B cell (primary cell): ENCODE results near the gene EME1. TPM values are rescaled to one million over a fixed set of nuclear protein-coding genes. Genes with fewer than 3 reads are reported as not detected.

Experiments
- ATAC-seq: fragments of 200-7000 bp; cut with Tn5 transposase; one replicate; pipeline ENCODE4 v1.10.0; 2021; ENCODE audit warnings: low read depth, mild to moderate bottlenecking, moderate number of reproducible peaks, moderate library complexity
- CTCF ChIA-PET: fragments of 350-600 bp; sonication (Branson Sonifier 250); formaldehyde crosslinking; loops from one replicate; lab custom pipeline; 2021; ENCODE audit warnings: antibody characterized with exemption, inconsistent platforms; lab: Charles Lee
- POLR2A ChIA-PET: fragments of 350-600 bp; sonication (Branson Sonifier 250); formaldehyde crosslinking; loops from one replicate; lab custom pipeline; 2021; ENCODE audit warnings: antibody characterized with exemption; lab: Charles Lee
- DNase-seq: peaks from one replicate; pipeline ENCODE4 v3.0.0; 2013
- H2AFZ ChIP-seq: 2 replicates; pipeline ENCODE4 v1.6.1; 2012; ENCODE audit warnings: mild to moderate bottlenecking, low read depth, low read length; ENCODE audit not compliant: insufficient read depth, poor library complexity, severe bottlenecking
- H3K27ac ChIP-seq, 2 donors: 1 replicate in 1 of 2; 2 replicates in 1 of 2; pipeline ENCODE4 v1.5.1; 2012 to 2013; ENCODE audit warnings: low read length in 2 of 2, mild to moderate bottlenecking in 2 of 2, moderate library complexity in 1 of 2
- H3K27me3 ChIP-seq, 4 experiments: fragments of 200-600 bp in 1 of 4; sonication (generic) in 1 of 4; replicated peaks in 1 of 4; 1 replicate in 2 of 4; 2 replicates in 2 of 4; pipeline versions ENCODE4 v1.6.1 to v1.7.0; 2013 to 2016; ENCODE audit warnings: low read length in 3 of 4, mild to moderate bottlenecking in 2 of 4, mixed read lengths in 1 of 4, moderate library complexity in 1 of 4; ENCODE audit not compliant: insufficient read depth in 4 of 4, control insufficient read depth in 3 of 4; ENCODE audit errors: control extremely low read depth in 1 of 4
- H3K36me3 ChIP-seq, 2 experiments: replicated peaks in 1 of 2; 1 replicate in 1 of 2; 2 replicates in 1 of 2; pipeline versions ENCODE4 v1.6.1 to v1.7.1; 2013; ENCODE audit warnings: low read length in 1 of 2; ENCODE audit not compliant: insufficient read depth in 2 of 2, control insufficient read depth in 1 of 2; ENCODE audit errors: control extremely low read depth in 1 of 2, extremely low read depth in 1 of 2
- H3K4me1 ChIP-seq, 2 donors: fragments of 200-600 bp in 1 of 2; sonication (generic) in 1 of 2; 1 replicate in 1 of 2; 2 replicates in 1 of 2; pipeline versions ENCODE4 v1.5.1 to v1.6.1; 2013 to 2017; ENCODE audit warnings: low read length in 2 of 2; ENCODE audit not compliant: control insufficient read depth in 2 of 2, insufficient read depth in 2 of 2
- H3K4me2 ChIP-seq: replicated peaks from 2 replicates; pipeline ENCODE3; 2012; ENCODE audit warnings: mild to moderate bottlenecking, low read depth, low read length; ENCODE audit not compliant: poor library complexity, severe bottlenecking
- H3K4me3 ChIP-seq, 5 experiments: fragments of 200-600 bp in 1 of 5; sonication (generic) in 1 of 5; 1 replicate in 3 of 5; 2 replicates in 2 of 5; pipeline versions ENCODE4 v1.5.1 to v1.7.0; 2011 to 2016; ENCODE audit warnings: low read length in 4 of 5, mild to moderate bottlenecking in 4 of 5, low read depth in 2 of 5, control low read depth in 1 of 5, moderate library complexity in 1 of 5; ENCODE audit not compliant: insufficient read depth in 1 of 5; ENCODE audit errors: control extremely low read depth in 1 of 5, extremely low read depth in 1 of 5
- H3K79me2 ChIP-seq: fragments of 200-600 bp; sonication (generic); one replicate; pipeline ENCODE4 v1.6.0; 2016; ENCODE audit warnings: low read length; ENCODE audit not compliant: control insufficient read depth, insufficient read depth
- H3K9ac ChIP-seq: fragments of 200-600 bp; sonication (generic); 2 replicates; pipeline ENCODE4 v1.6.1; 2017; ENCODE audit warnings: mild to moderate bottlenecking, low read length, moderate library complexity
- H3K9me3 ChIP-seq, 3 donors: one replicate each; pipeline versions ENCODE4 v1.6.1 to v1.7.1; 2013; ENCODE audit warnings: low read length in 2 of 3; ENCODE audit not compliant: control insufficient read depth in 2 of 3, insufficient read depth in 1 of 3; ENCODE audit errors: control extremely low read depth in 1 of 3
- H4K20me1 ChIP-seq: 2 replicates; pipeline ENCODE4 v1.6.0; 2012; ENCODE audit warnings: mild to moderate bottlenecking, low read length; ENCODE audit not compliant: insufficient read depth, control insufficient read depth, poor library complexity, severe bottlenecking
- H3K27ac Mint-ChIP-seq: one replicate; pipeline ENCODE4 v1.8.0; 2021; ENCODE audit warnings: mixed read lengths
- H3K27me3 Mint-ChIP-seq: one replicate; pipeline ENCODE4 v1.8.0; 2021; ENCODE audit warnings: mixed read lengths
- H3K4me1 Mint-ChIP-seq: one replicate; pipeline ENCODE4 v1.8.0; 2021; ENCODE audit warnings: mixed read lengths
- H3K4me3 Mint-ChIP-seq: one replicate; pipeline ENCODE4 v1.8.0; 2021; ENCODE audit warnings: mixed read lengths
- H3K9me3 Mint-ChIP-seq: one replicate; pipeline ENCODE4 v1.8.0; 2022; ENCODE audit warnings: mixed read lengths; ENCODE audit not compliant: insufficient read depth
- CTCF ChIP-seq: fragments of 200-600 bp; IDR thresholded peaks from one replicate; pipeline ENCODE4 v1.8.0; 2022; ENCODE audit warnings: antibody characterized with exemption, mild to moderate bottlenecking
- EZH2 ChIP-seq: IDR thresholded peaks from 2 replicates; pipeline ENCODE4 v1.6.1; 2012; ENCODE audit warnings: borderline replicate concordance, low read depth, mild to moderate bottlenecking, moderate library complexity, low read length; ENCODE audit not compliant: insufficient read depth, poor library complexity, severe bottlenecking
- WGBS: methylation state at CpG from one replicate; pipeline ENCODE4 v1.1.5; 2013; ENCODE audit warnings: missing lambda C conversion rate; ENCODE audit not compliant: insufficient coverage; 5-methylcytosine and 5-hydroxymethylcytosine counted together
- intact Hi-C: fragments of 100-400 bp; cut with micrococcal nuclease; formaldehyde crosslinking; loops from one replicate; pipeline ENCODE4 v1.10.0; 2022
- polyA plus RNA-seq: library from polyadenylated mRNA; depleted of rRNA; stranded (reverse); fragments of >200 nt; gene quantifications from 2 replicates; pipeline ENCODE4 v1.2.3, GENCODE V29; 2012
- total RNA-seq, 2 donors: library from RNA; stranded (reverse); fragments of 120-200 nt in 1 of 2; gene quantifications; 1 replicate in 1 of 2; 2 replicates in 1 of 2; pipeline versions ENCODE4 v1.2.3 to v1.2.4, GENCODE V29; 2013 to 2022

The EME1 gene
- total and polyA plus RNA-seq, 2 donors (not counting 1 experiment from before 2014, with no cell fraction given), result 1.6 to 2.3 TPM

GRCh38 chr17:50397111-50397918 lies 24.3 kb downstream of the EME1 start, which contains the start of gene LRRC59:
Gene LRRC59, minus strand, starts transcription at chr17:50397523. Its CDS starts 206 bp downstream, at chr17:50397317.
- DNase-seq, result peak; percentile 95
- Histone ChIP-seq H3K27ac (peak within 1 kb of the TSS; percentile 77 to 89), H4K20me1 (peaks cover 17% of the 10 kb centered on the region), H3K4me1 (peaks cover 21 to 25% of the 10 kb centered on the region in 2 donors), H3K36me3 (peaks cover 10 to 27% of the 10 kb centered on the region in 2 experiments), H3K4me3 (peak within 1 kb of the TSS; percentile 62 to 95 (median 92)), H3K9me3 (no peaks in the 10 kb centered on the region), H3K27me3 (no peaks in the 10 kb centered on the region), H2AFZ (peak within 1 kb of the TSS; percentile 82), H3K79me2 (peaks cover 40% of the 10 kb centered on the region), H3K4me2 (peak within 1 kb of the TSS; percentile 87), H3K9ac (peak within 1 kb of the TSS; percentile 95)
- under 1% methylated on average over 70 of the region's 70 CpGs for WGBS
- ATAC-seq, result peak; percentile 100
- peak within 1 kb of the TSS; percentile 91 for H3K27ac Mint-ChIP-seq
- peak within 1 kb of the TSS; percentile 89 for H3K4me3 Mint-ChIP-seq
- no peak for TF ChIP-seq EZH2
- peak; percentile 99 for TF ChIP-seq CTCF
- CTCF ChIA-PET, result interaction anchor here (0.6 to 4.1 kb wide), 37 partner anchors 9 to 756 kb away, joined by 3 to 45 read pairs (median 5); partner anchors contain the start of genes ACSF2, ANKRD40, CHAD and EME1
- H3K27me3 Mint-ChIP-seq, result no peaks in the 10 kb centered on the region
- intact Hi-C loops, result loop anchor here (1.0 to 5.0 kb wide), 7 partner anchors 24 to 1505 kb away; partner anchors contain the start of genes ACSF2, ATP5MC1, EME1 and MRPL27
- H3K4me1 Mint-ChIP-seq, result peaks cover 31% of the 10 kb centered on the region
- no peaks in the 10 kb centered on the region for H3K9me3 Mint-ChIP-seq
- POLR2A ChIA-PET, result interaction anchor here (0.6 to 2.7 kb wide), 11 partner anchors 16 to 469 kb away, joined by 3 to 21 read pairs (median 4); partner anchors contain the start of genes ACSF2, EME1, MRPL27 and RSAD1
